Colonic mucosa (tissue), 4 donors: Measurements from ENCODE around the gene C10orf143. TPM values are rescaled to one million over a fixed set of nuclear protein-coding genes. Genes with fewer than 3 reads are reported as not detected.

Source experiments
- DNase-seq: peaks from one replicate; pipeline ENCODE4 v3.0.0-alpha.2; 2020
- H3K27ac ChIP-seq: fragments of 200-600 bp; one replicate; pipeline ENCODE4 v1.8.0; 2021
- H3K27me3 ChIP-seq: fragments of 200-600 bp; one replicate; pipeline ENCODE4 v1.8.0; 2021
- H3K36me3 ChIP-seq: fragments of 200-600 bp; one replicate; pipeline ENCODE4 v1.8.0; 2021
- H3K4me1 ChIP-seq: fragments of 200-600 bp; one replicate; pipeline ENCODE4 v1.8.0; 2021; ENCODE audit warnings: mild to moderate bottlenecking
- H3K4me3 ChIP-seq: fragments of 200-600 bp; one replicate; pipeline ENCODE4 v1.8.0; 2021
- H3K9ac ChIP-seq, 2 donors: one replicate each; pipeline ENCODE4 v1.7.0; 2013; ENCODE audit warnings: control low read depth in 2 of 2, low read depth in 2 of 2, low read length in 2 of 2
- H3K9me3 ChIP-seq: fragments of 200-600 bp; one replicate; pipeline ENCODE4 v1.8.0; 2021
- CTCF ChIP-seq: fragments of 200-600 bp; IDR thresholded peaks from one replicate; pipeline ENCODE4 v1.8.0; 2022; ENCODE audit warnings: antibody characterized with exemption, mild to moderate bottlenecking
- intact Hi-C: fragments of 100-400 bp; cut with DNase I; formaldehyde crosslinking; loops from one replicate; pipeline ENCODE4 v1.14.1; 2022
- total RNA-seq, 2 donors: library from RNA; stranded (reverse); fragmentation: NEBNext Ultra II Directional in 1 of 2; extraction: Animal tissue kit (Norgen Biotek cat#: 25700) in 1 of 2; gene quantifications; one replicate each; pipeline ENCODE4 v1.2.1, GENCODE V29; 2021
- donor health status: healthy.
- donor health status: DM: no; HTN: no; CAD: no.
- donor health status: DM: no; HTN: no; CAD: no.

Gene C10orf143
- total RNA-seq, 2 donors from 2014 or later = 1.9 to 3.1 TPM

- no peaks in the 10 kb centered on the region for H3K27me3 ChIP-seq
- no peak overlapping the region for H3K9ac ChIP-seq
- TF ChIP-seq CTCF = no peak
- no peaks in the 10 kb centered on the region for H3K9me3 ChIP-seq
- no peak for DNase-seq
- H3K27ac ChIP-seq = no peak overlapping the region
- no peaks in the 10 kb centered on the region for H3K36me3 ChIP-seq
- H3K4me3 ChIP-seq = no peak overlapping the region
- no peaks in the 10 kb centered on the region for H3K4me1 ChIP-seq
- intact Hi-C loops = no loop called here
Measured at GRCh38 chr10:130015075-130015695, 95.4 kb downstream of the C10orf143 start.

GRCh38 chr10:130014263-130015074 lies 96.2 kb downstream of the C10orf143 start:
- no peak overlapping the region for H3K27ac ChIP-seq
- no peak for DNase-seq
- intact Hi-C loops = no loop called here
- H3K36me3 ChIP-seq = no peaks in the 10 kb centered on the region
- no peaks in the 10 kb centered on the region for H3K9me3 ChIP-seq
- H3K27me3 ChIP-seq = no peaks in the 10 kb centered on the region
- H3K9ac ChIP-seq = no peak overlapping the region
- H3K4me3 ChIP-seq = no peak overlapping the region
- H3K4me1 ChIP-seq = no peaks in the 10 kb centered on the region
- TF ChIP-seq CTCF = no peak

Other genes starting within 250 kb of the C10orf143 start
- under 1 TPM; 0.12 to 0.80 TPM for gene EBF3, start 146.6 kb downstream of the C10orf143 start, total RNA-seq
- 10 to 100 TPM; 50.0 to 86.5 TPM for gene GLRX3, start 25.6 kb upstream of the C10orf143 start, total RNA-seq